Spleen (tissue), 7 donors: ENCODE data around the gene C21orf58.

Experiments
- POLR2A ChIP-seq, 3 donors: fragments of 450-650 bp; IDR thresholded peaks; one replicate each; pipeline ENCODE4 v1.5.1; 2017; ENCODE audit warnings: antibody characterized with exemption in 3 of 3, mild to moderate bottlenecking in 1 of 3
- POLR2AphosphoS5 ChIP-seq, 3 donors: sonication (generic); formaldehyde crosslinking; IDR thresholded peaks; one replicate each; pipeline ENCODE4 v1.5.1; 2017; ENCODE audit warnings: antibody characterized with exemption in 3 of 3
- TF ChIP-seq, protein P1 (sequence below), 11 experiments: fragments of 200-600 bp in 7 of 11; fragments of 450-650 bp in 4 of 11; sonication (generic) in 4 of 11; IDR thresholded peaks in 8 of 11; conservative IDR thresholded peaks in 3 of 11; 1 replicate in 7 of 11; 2 replicates in 4 of 11; pipeline versions ENCODE4 v1.4.0 to v1.8.0; 2016 to 2021; ENCODE audit warnings: antibody characterized with exemption in 11 of 11, inconsistent platforms in 4 of 11, mild to moderate bottlenecking in 1 of 11
- donor health status: DM: no; HTN: no; CAD: no; lungs with moderate emphysema.
- donor health status: DM: no; HTN: no; CAD: no.
- donor health status: DM: no; HTN: no; CAD: no.

DNA sequence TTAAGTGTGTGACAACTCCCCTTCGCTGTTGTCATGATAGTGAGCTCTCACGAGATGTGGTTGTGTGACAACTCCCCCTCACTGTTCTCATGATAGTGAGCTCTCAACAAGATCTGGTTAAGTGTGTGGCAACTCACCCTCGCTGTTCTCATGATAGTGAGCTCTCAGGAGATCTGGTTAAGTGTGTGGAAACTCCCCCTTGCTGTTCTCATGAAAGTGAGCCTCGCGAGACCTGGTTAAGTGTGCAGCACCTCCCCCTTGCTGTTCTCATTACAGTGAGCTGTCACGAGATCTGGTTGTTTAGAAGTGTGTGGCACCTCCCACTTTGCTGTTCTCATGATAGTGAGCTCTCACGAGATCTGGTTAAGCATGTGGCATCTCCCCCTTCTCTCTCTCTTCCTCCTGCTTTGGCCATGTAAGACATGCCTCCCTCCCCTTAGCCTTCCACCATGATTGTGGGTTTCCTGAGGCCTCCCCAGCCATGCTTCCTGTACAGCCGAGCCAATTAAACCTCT, 70.0 kb downstream of the C21orf58 start:
- TF ChIP-seq, protein P1, sequence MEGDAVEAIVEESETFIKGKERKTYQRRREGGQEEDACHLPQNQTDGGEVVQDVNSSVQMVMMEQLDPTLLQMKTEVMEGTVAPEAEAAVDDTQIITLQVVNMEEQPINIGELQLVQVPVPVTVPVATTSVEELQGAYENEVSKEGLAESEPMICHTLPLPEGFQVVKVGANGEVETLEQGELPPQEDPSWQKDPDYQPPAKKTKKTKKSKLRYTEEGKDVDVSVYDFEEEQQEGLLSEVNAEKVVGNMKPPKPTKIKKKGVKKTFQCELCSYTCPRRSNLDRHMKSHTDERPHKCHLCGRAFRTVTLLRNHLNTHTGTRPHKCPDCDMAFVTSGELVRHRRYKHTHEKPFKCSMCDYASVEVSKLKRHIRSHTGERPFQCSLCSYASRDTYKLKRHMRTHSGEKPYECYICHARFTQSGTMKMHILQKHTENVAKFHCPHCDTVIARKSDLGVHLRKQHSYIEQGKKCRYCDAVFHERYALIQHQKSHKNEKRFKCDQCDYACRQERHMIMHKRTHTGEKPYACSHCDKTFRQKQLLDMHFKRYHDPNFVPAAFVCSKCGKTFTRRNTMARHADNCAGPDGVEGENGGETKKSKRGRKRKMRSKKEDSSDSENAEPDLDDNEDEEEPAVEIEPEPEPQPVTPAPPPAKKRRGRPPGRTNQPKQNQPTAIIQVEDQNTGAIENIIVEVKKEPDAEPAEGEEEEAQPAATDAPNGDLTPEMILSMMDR (IDR thresholded peaks at IDR 0.05 in 8 of 11, conservative IDR thresholded peaks at IDR 0.05 in 3 of 11), result no peak
- TF ChIP-seq POLR2A (IDR thresholded peaks at IDR 0.05) (no peak), POLR2AphosphoS5 (IDR thresholded peaks at IDR 0.05) (peak in 1 of 3 donors; percentile 11)
